IPS-NIHi7 (cell line): ENCODE measurements around the gene TAS2R42.
A peak's percentile ranks its signal among the peaks of the same experiment; 100 is the strongest.

Experiments used
- DNase-seq: peaks from one replicate; pipeline ENCODE4 v3.0.0; 2012; ENCODE audit warnings: mixed read lengths; ENCODE audit errors: extremely low spot score

Gene TAS2R42, protein sequence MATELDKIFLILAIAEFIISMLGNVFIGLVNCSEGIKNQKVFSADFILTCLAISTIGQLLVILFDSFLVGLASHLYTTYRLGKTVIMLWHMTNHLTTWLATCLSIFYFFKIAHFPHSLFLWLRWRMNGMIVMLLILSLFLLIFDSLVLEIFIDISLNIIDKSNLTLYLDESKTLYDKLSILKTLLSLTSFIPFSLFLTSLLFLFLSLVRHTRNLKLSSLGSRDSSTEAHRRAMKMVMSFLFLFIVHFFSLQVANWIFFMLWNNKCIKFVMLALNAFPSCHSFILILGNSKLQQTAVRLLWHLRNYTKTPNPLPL

DNA sequence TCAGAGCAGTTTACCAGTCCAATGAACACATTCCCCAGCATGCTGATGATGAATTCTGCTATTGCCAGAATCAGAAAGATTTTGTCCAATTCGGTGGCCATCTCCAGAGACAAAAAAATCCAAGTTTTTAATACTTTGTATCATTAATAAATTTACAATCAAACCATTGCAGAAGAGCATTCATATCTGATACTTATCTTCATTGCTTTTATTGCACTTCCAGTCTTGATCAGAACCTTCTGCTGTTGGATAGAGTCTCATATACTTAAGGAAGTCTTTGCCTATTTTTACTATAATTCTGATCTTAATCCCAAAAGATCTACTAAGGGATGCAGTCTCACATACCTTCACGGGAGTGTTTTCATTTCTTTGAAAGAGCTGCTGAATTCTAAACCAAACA, at the start of gene TAS2R42:
TAS2R42 (minus strand) TSS at position 101 of the 400 bp plus-strand sequence; CDS start at position 101, 0 bp downstream.
- DNase-seq: no peak

DNA sequence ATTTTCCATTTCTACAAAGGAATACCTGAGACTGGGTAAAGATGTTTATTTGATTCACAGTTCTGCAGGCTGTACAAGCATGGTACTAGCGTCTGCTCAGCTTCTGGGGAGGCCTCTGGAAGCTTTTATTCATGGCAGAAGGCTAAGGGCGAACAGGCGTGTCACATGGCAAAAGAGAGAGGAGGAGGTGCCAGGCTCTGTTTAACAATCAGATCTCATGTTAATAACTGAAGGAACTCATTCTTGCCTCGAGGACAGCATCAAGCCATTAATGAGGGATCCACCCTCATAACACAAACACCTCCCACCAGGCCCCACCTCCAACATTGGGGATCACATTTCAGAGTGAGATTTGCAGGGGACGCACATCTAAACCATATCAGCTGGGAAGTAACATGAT, 46.8 kb upstream of the TAS2R42 start:
- no peak for DNase-seq

DNA sequence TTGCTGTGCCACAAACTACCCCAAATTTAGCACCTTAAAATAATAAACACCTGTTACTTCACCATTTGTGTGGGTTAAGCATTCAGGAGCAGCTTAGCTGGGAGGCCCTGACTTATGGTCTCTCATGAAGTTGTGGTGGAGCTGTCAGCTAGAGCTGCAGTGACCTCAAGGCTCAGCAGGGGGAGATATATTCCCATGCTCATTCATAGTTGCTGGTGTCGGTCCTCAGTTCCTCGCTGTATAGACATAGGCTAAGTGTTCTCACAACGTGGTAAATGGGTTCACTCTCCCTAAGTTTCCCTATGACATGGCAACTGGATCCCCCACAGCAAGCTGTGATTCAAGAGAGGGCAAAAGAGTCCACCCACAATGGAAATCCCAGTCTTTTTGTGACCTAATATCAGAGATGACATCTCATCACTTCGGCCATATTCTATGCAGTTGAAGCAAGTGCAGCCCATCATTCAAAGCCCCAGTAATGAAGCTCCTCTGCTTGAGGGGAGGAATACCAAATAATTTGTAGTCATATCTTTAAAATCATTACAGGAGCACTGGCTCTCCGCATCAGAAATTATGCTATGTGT, 41.7 kb upstream of the TAS2R42 start:
- DNase-seq: peak; percentile 81

DNA sequence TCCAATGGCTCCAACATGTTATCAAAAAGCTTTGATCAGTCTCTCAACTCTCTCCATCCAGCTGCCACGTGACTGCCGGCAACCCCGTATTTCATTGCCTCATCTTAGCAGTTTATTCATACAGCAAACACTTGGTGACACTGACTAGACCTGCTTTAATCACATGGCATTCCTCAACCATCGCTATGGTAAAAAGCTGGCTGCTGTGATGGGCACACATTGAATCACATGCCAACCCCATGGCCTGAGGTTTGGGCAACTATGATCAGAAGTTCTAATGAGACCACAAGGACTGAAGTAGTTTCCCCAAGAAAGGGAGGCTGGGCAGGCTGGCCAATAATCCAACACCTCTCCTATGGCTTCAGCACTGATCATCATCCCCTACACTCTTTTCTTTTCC, 40.6 kb upstream of the TAS2R42 start:
- no peak for DNase-seq

DNA sequence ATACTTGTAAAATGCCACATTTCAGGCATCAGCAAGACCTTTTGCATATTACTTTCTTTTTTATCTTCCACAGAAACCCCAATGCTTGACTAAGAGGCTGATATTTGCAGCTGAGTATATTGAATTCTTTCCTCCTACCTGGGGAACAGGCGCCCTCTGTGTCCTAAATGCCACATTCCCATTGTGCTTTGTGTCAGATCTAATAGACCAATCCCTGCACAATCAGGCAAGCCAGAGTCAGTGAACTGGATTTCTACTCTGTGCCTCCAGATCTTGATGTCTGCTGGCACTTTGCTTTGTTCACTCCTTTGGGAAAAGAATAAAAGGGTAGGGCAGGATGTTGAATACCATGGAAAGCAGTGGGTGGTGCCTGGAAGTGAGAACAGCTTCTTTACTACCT, 22.4 kb upstream of the TAS2R42 start:
- peak; percentile 32 for DNase-seq

DNA sequence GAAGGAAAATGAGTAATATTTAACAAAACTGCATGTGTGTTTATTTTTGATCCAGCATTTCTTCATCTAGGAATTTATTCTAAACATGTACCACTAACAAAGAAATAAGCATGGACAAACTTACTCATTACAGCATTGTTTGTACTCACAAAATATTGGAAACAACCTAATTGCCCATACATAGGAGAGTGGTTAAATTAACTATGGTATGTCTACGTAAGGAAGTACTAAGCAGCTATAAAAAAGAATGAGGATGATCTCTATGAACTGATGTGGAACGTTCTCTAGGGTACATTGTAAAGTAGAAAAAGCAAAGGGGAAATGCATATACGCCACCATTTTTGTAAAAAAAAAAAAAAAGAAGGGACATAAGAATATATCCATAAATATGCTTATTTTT, 17.4 kb upstream of the TAS2R42 start:
- DNase-seq: no peak

DNA sequence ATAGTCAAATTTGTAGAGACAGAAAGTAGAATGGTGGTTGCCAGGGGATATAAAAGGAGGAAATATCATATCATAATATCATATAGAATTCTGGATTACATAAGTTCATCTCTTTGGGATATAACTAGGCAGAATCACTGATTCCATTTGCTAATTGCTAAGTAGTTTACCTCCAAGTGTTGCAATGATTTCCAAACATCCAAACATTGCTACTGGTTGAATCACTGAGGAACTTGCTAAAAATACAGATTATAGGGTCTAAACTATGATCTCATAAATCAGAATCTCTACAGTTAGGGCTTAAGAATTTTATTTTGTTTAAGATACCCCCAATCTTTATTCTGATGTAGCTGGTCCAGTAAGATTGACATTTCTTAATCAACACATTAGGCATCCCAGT, 16.1 kb upstream of the TAS2R42 start:
- no peak for DNase-seq

DNA sequence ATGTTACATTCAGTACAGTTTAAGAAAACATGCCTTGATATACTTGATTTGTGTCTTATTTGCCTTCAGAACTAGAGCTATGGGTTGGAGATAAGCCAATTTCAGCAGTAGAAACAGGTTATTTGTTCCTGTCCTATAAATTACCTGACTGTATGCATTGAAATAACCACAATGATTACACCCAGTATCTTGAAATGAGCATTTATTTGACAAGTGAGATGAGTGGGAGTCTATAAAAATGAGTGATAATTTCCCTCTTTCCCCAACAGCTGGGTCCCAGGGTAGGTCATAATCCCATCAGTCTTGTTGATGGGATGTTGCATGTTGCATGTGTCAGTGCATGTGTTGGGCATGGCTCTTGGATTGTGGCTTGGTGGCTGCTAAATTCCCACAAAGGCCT, 3.7 kb downstream of the TAS2R42 start:
- no peak for DNase-seq

DNA sequence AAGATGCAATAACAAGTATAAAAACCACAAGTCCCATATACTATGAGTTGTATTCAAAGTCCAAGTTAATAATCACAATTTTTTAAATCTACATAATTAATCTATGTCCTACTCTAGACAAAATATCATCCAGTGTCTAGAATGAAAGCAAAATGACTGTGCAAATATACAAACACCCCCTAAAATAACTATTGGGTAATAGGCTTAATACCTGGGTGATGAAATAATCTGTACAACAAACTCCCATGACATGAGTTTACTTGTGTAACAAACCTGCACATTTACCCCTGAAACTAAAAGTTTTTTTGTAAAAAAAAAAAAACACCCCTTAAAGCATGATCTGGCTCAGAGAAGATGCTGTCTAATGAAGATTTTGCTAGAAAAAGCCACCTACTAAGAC, 4.2 kb downstream of the TAS2R42 start:
- no peak for DNase-seq

DNA sequence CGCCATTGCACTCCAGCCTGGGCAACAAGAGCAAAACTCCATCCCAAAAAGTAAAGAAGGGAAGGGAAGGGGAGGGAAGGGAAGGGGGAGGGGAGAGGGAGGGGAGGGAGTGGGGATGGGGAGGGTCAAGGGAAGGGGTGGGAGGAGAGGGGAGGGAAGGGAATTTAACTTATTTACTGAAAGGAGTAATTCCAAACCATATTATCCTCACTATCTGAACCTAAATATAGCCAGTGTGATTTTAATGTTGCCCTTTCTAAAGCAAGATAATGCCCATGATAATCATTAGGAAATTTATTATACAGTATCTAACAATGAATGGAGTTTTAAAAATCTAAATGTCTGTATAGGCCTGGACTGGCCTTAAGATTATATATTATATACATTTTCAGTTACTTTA, 8.5 kb downstream of the TAS2R42 start:
- no peak for DNase-seq

DNA sequence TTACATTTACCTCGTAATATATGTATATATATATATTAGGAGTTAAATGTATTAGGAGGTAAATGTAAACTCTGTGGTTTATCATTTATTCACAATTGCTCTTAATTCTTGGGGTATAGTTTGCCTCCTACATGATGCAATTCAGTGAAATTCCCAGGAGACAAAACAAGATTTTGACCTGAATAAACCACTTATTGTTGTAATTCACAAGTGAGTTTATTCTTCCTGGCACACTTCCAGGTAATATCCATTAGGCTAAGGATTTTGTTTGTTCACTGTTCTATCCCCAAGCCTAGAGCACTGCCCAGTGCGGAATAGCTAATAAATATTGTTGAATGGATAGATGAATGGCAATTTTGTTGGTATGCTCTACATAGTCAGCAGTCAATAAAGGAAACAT, 12.7 kb downstream of the TAS2R42 start:
- no peak for DNase-seq

DNA sequence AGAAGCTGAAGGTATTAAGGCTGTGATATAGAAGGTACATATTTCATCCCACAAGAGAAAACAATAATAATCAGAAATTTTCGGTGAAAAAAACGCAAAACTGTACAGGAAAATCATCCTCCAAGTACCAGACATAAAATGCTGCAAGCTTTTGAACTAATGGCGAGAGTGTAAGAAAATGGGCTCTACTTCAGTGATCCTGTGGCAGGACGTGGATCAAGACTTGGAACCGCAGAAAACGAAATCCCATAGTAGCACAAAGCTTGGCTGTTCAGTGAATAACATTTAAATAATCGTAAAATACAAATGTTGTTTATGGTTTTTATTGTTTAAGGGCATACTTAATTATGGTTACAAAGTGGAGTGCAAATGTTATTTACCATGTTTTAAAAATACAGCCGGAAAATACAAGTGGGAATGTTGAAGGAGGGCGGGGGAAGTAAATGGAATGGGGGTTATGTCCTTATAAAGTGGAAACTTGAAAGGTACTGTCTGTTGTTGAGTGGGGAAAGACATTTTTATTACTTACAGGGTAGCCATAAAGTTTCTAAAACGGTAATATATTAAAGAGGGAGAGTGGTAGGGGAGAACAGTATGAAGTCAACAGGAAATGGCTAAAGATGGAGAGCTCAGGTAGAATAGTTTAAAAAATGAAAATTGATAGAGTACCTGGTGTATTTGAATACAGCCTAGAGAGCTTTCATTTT, 14.6 kb downstream of the TAS2R42 start:
- no peak for DNase-seq

DNA sequence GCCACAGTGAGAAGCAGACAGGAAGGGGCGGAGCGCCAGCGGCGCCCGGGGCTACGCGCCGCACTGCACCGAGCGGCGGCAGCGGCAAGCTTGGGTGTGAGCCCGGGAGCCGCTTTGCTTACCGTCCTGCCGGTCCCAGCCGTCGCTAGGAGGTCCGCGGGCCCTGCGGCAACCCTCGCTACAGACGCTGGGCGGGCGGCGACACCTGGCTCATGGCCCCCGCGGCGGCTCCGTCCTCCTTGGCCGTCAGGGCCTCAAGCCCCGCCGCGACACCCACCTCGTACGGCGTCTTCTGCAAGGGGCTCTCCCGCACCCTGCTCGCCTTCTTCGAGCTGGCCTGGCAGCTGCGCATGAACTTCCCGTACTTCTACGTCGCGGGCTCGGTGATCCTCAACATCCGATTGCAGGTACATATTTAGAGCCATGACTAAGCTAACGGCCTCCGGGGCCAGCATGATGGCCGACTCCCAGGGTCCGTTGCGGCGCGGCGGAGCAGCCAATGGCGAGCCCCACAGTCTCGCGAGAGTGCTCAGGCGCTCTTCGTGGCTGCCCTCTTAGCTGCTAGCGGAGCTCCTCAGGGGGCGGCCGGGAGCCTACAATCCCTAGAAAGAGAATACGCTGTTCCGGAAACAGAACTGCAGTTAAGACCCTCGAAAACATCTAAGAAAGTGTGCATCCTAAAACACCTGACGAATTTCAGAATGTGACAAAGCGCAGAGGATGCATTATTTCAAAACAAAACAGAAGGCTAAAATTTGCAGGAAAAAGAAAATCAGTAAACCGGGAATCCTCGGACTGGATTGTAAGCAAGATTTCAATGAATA, 15.4 kb downstream of the TAS2R42 start, which contains the start of gene SMIM10L1:
SMIM10L1 (plus strand) TSS at position 50 of the 824 bp plus-strand sequence; CDS start at position 213, 163 bp downstream.
- peak; percentile 94 for DNase-seq

DNA sequence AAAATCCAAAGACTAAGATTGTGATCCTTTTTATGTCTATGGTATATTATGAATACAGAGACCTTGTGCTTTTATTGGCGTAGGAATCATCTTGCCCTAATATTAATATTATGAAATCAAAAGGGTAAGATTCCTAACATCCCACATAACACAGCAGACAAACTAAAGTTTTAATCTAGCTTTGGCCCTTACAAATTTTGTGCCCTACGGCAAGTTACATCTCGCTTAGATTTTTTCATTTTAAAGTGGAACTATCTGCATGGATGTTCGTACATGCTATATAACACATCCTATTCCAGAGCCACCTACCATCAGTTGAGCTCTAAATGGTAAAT, 16.0 kb downstream of the TAS2R42 start:
- no peak for DNase-seq

DNA sequence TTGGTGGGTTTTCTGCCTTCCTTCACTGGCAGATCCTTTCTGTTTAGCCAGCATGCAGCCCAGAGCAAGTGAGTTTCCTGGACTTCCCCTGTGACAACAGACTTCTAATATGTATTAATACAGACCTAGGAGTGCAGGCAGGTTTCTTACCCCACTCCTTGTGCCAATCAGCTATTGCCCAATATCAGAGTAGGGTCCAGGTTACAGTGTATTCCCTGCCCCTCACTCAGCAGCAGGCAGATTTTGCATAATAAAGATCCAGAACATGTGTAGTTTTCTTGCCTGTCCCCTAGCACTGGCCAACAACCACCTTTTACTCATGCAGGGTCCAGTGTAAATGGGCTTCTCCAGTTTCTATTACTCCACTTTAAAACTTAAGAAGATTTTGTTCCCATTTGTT, 20.4 kb downstream of the TAS2R42 start:
- no peak for DNase-seq

DNA sequence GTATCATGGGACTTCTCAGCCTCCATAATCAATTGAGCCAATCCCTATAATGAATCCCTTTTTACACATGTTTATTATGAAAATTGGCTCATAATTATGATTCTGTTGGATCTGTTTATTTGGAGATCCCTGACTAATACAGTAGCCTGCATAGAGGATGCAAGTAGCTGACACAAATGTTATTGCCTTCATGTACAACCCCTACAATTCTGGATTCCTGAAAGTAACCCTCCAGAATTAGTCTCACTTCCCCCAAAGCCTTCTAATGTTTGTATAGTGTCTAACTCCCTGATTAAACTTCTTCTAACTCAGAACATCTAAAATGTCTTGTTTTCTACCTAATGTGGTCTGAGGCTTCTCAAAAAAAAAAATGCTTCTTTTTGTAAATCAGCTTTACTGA, 22.4 kb downstream of the TAS2R42 start:
- DNase-seq: no peak

DNA sequence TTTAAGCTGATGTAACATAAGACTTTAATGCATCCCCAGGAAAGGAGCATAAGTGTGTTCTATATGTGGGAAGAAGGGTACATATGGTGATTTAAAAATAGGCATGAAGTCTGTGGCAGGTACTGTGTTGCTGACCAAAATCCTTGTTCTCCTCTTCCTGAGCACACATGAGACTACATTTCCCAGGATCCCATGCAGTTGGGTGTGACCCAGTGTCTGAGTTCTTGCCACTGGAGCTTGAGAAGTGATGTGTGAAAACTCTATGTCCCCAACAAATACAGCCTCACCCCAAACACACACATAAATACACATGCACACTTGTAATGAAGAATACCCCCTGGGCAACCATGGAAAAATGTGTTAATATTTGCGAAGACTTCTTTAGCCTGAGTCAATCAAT, 24.2 kb downstream of the TAS2R42 start:
- DNase-seq: no peak

DNA sequence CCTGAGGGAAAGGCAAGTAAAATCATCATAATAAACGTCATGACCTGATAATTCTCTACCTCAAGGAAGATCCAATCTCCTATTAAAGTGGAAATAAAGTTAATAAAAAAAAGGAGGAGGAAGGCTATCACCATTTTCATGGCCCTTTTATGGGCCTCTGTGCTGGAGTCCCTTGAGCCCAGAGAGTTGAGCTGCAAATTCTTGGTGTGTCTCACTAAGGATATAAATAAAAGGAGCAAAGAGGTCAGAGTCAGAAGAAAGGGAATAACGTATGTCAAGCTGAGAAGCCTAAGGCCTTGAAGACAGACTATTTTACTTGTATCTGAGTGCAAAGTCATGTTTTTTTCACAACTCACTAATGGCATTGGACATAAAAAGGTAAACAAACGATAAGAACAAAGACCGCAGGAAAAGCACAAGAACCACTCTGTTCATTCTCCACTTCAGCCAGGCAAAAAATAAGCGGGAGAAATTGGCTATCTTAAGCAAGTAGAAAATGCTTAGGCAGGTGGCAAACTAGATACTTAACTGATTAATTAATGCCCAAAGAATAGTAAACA, 27.8 kb downstream of the TAS2R42 start:
- DNase-seq: no peak

DNA sequence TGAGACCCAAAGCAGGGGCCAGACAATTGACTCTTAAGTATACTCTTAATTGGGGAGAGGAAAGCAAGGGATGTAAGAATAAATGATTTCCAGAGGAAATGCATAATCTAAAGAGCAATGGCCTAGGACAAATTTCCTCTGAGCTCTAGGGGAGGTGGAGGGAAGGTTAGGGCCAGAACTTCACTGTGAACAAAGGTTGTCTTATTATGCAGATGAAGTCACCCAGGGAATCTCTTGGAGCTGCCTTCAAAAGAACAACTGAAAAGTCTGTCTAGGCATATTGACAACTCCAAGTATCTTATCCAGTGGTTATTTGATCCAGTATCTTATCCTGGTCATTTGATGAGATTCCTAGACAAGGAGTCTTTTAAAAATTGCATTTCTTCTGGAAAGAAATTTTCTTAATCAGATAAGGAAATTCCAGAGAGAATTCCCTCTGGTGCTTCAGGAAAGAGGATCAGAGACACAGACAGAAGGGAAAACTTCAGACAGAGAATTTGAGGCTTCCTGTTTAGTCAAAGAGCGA, 32.3 kb downstream of the TAS2R42 start:
- no peak for DNase-seq

DNA sequence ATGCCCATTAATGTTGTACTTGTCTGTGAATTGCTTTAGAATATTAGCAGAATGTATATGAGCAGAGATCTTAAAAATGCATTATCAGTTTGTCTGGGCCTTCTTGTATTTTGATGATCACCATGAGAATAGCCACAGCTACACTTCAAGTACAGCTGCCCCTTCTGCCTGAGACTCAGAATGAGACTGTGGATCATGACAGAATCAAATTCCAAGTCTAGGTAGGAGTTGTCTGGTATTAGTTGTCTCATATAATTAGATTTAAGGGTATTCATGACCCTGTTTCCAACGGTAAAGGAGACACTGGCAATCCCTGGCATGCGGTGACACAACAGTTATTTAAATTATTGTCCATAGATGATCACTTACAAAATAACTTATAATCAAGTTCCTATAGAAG, 34.0 kb downstream of the TAS2R42 start:
- no peak for DNase-seq

DNA sequence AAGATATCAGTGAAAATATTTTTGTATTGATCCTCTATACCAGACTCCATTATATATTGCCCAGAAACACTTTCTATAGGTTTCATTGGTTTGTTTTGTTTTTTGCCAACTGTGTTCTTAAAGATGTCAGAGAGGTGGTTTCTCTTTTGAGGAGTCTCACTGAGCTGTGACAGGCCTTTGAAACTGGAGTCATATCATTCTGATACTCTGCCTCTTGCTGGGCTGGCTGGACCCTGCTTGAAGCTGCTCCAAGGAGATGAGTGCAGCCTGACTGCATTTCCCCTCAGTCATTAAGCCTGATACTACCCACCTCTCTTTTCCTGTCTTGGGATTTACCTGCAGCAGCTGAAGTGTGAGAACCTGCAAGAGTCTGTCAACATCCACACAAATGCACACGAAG, 35.9 kb downstream of the TAS2R42 start:
- DNase-seq: no peak

DNA sequence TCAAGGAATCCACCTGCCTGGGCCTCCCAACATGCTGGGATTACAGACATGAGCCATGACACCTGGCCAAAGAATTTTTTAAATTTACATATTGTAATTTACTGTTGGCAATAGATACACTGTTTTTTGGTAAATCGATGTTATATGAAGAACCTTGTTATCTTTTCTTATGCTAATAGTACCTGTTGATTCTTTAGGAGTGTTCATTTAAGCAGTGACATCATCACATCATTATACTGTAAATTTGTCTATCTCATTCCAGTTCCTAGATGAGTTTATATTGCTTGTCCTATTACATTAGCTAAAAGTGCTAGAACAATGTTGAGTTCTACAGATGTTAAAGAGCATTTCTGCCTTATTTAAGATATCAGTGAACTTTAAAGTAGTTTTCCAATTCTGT, 39.3 kb downstream of the TAS2R42 start:
- no peak for DNase-seq
